ENCODE results near the gene BCAT1.
A peak's percentile ranks its signal among the peaks of the same experiment; 100 is the strongest.

BCAT1 gene

DNA sequence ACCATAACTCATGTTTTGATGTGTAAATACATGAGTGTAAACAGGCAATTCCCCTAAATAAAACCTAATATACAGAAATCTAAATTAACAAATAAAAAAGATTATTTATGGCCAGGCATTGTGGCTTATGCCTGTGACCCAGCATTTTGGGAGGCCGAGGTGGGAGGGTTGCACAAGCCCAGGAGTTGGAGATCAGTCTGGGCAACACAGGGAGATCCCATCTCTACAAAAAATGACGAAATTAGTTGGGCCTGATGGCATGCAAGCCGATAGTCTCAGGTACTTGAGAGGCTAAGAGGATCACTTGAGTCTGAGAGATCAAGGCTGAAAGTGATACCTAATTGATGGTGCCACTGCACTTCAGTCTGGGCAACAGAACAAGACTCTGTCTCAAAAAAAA is 48.7 kb downstream of the BCAT1 start:
- H3K4me3 ChIP-seq (ENCODE audit: control insufficient read depth, low read depth, low read length) = no peak overlapping the region
- DNase-seq (ENCODE audit: low read depth) = no peak
- TF ChIP-seq, protein P1, sequence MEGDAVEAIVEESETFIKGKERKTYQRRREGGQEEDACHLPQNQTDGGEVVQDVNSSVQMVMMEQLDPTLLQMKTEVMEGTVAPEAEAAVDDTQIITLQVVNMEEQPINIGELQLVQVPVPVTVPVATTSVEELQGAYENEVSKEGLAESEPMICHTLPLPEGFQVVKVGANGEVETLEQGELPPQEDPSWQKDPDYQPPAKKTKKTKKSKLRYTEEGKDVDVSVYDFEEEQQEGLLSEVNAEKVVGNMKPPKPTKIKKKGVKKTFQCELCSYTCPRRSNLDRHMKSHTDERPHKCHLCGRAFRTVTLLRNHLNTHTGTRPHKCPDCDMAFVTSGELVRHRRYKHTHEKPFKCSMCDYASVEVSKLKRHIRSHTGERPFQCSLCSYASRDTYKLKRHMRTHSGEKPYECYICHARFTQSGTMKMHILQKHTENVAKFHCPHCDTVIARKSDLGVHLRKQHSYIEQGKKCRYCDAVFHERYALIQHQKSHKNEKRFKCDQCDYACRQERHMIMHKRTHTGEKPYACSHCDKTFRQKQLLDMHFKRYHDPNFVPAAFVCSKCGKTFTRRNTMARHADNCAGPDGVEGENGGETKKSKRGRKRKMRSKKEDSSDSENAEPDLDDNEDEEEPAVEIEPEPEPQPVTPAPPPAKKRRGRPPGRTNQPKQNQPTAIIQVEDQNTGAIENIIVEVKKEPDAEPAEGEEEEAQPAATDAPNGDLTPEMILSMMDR (conservative IDR thresholded peaks at IDR 0.05; ENCODE audit: control insufficient read depth, insufficient read depth, low read depth, low read length) = no peak

DNA sequence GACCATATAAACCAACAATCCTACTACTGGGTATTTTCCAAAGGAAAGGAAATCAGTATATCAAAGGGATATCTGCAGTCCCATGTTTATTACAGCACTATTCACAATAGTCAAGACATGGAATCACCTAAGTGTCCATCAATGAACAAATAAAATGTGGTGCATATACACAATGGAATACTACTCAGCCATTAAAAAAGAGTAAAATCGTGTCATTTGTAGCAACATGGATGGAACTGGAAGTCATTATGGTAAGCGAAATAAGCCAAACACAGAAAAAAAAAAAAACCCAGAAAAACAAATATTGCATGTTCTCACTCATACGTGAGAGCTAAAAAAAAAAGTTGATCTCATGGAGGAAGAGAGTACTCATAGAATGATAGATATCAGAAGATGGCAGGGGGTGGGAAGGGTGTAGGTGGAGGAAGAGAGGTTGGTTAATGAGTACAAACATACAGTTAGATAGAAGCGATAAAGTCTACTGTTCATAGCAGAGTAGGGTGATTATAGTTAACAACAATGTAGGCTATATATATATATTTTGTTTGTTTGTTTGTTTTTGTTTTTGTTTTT is 49.3 kb downstream of the BCAT1 start:
- no peak for DNase-seq (ENCODE audit: low read depth)
- TF ChIP-seq, protein P1 (conservative IDR thresholded peaks at IDR 0.05; ENCODE audit: control insufficient read depth, insufficient read depth, low read depth, low read length) = no peak
- no peak overlapping the region for H3K4me3 ChIP-seq (ENCODE audit: control insufficient read depth, low read depth, low read length)

DNA sequence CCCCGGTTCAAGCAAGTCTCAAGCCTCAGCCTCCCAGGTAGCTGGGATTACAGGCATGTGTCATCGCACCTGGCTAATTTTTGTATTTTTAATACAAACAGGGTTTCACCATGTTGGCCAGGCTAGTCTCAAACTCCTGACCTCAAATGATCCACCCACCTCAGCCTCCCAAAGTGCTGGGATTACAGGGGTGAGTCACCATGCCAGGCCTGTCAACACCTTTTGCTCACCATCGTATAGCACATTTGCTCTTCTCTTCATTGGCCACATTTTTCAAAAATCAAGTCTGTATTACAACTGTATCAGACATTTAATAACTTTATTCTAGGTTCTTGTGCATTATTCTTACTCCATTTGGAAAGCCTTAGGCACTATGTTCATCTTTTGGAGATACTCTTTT is 50.3 kb downstream of the BCAT1 start:
- TF ChIP-seq, protein P1 (conservative IDR thresholded peaks at IDR 0.05; ENCODE audit: control insufficient read depth, insufficient read depth, low read depth, low read length) = no peak
- H3K4me3 ChIP-seq (ENCODE audit: control insufficient read depth, low read depth, low read length) = no peak overlapping the region
- peak; percentile 69 for DNase-seq (ENCODE audit: low read depth)

DNA sequence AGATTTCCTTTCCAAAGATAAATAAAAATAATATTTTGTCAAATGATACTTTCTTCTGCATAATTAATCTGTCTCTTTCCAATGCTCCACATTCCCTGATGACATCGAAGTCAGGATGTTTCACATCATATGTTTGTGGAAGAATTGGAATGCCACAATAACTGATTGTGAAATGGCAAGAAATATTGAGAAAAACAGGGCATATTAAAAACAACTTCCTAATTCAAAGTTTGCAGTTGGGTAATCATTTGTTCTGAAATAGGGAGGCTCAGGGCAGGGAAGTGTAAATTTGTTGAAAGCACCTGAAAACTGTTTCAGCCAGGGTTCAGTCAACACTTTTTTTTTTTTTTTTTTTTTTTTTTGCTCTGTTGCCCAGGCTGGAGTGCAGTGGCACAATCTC is 50.7 kb downstream of the BCAT1 start:
- H3K4me3 ChIP-seq (ENCODE audit: control insufficient read depth, low read depth, low read length) = no peak overlapping the region
- DNase-seq (ENCODE audit: low read depth) = peak; percentile 69
- TF ChIP-seq, protein P1 (conservative IDR thresholded peaks at IDR 0.05; ENCODE audit: control insufficient read depth, insufficient read depth, low read depth, low read length) = no peak

DNA sequence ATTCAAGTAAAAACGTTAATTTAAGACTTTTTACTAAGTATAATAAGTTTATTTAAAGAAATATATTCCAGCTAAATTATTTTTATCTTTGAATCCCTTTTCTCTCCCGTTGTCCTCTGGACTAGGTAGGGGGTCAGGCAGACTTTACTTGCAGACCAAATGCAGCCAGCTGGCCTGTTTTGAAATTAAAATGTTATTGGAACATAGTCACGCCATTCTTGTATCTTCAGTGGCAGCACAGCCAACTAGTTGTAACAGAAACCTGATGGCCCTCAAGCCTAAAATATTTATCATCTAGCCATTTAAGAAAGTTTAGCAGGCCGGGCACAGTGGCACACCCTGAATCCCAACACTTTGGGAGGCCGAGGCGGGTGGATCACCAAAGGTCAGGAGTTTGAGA is 52.7 kb downstream of the BCAT1 start:
- TF ChIP-seq, protein P1 (conservative IDR thresholded peaks at IDR 0.05; ENCODE audit: control insufficient read depth, insufficient read depth, low read depth, low read length) = no peak
- no peak overlapping the region for H3K4me3 ChIP-seq (ENCODE audit: control insufficient read depth, low read depth, low read length)
- DNase-seq (ENCODE audit: low read depth) = peak; percentile 34

DNA sequence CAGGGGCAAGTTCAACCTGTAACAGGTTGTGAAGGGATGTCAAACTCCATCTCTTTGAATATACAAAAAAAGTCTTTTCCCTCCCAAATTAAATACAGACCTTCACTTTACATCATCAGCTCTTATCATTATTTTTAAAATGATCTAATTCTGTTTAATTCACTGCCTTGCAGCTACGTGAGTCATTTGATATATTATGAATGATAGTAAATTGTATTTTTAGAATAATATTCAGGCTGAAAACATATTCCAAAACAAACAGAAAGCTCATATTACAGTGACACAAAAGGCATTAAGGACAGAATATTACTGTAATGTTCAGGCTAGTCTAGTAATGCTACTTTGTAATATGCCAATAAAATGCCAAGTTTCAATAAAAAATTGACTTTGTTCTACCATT is 53.3 kb downstream of the BCAT1 start:
- H3K4me3 ChIP-seq (ENCODE audit: control insufficient read depth, low read depth, low read length) = no peak overlapping the region
- peak; percentile 56 for DNase-seq (ENCODE audit: low read depth)
- TF ChIP-seq, protein P1 (conservative IDR thresholded peaks at IDR 0.05; ENCODE audit: control insufficient read depth, insufficient read depth, low read depth, low read length) = no peak

DNA sequence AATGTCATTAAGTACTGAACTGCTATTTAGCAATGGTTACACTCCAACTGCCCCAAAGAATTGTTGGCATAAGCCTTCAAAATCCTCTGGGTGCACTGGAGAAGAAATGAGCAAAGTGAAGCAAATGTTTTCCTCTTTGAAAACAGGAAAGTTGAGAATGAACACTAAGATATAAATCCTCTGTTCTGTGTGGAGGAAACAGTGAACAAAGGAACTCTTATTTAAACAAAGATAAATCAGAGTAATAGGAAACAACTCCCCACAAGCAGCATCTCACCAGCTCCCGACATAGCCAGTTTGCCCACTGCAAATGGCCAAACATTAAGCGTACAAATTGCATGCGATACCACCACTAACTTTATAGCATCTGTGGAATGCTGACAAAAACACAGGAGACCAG is 54.0 kb downstream of the BCAT1 start:
- no peak overlapping the region for H3K4me3 ChIP-seq (ENCODE audit: control insufficient read depth, low read depth, low read length)
- TF ChIP-seq, protein P1 (conservative IDR thresholded peaks at IDR 0.05; ENCODE audit: control insufficient read depth, insufficient read depth, low read depth, low read length) = no peak
- DNase-seq (ENCODE audit: low read depth) = no peak
